Measurements from ENCODE around the gene TTC23.

TTC23 gene, protein sequence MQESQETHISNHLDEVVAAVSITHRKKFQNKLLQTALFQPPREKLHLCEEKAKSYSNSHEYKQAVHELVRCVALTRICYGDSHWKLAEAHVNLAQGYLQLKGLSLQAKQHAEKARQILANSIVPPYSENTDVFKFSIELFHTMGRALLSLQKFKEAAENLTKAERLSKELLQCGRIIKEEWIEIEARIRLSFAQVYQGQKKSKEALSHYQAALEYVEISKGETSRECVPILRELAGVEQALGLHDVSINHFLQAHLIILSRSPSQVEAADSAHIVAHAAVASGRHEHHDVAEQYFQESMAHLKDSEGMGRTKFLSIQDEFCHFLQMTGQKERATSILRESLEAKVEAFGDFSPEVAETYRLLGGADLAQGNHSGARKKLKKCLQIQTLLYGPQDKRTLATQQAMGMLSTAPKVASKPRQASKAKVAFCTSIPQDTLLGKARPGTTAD

DNA sequence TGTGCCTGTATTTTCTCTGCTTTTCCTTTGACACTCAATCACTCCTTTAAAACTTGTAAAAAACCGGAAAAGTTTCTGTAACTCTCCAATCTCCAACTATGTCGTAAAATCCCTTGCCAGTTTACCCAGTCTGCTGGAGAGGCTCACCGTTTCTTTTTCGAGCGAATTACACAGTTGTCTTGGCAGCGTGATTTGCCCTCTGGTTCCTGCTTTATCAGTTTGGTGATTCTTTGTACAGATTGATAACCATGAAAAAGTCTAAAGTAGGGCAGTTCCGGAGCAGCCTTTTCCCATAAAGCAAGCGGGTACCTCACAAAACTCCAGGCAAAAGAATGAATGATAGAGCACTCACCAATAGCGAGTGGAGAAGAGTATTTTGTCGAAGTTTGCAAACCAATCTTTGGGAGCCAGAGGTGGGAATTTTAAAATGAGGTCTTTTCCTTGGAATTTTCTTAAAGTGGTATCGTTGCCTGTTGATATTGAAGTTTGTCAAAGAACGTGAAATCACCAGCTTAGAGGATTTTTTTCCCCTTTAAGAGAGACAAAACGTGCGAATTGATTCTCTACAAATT lies at the start of gene TTC23:
TSS of gene TTC23 (minus strand) at position 312 of the 572 bp plus-strand sequence. CDS start 20,869 bp downstream, outside the sequence.
- DNase-seq: no peak

DNA sequence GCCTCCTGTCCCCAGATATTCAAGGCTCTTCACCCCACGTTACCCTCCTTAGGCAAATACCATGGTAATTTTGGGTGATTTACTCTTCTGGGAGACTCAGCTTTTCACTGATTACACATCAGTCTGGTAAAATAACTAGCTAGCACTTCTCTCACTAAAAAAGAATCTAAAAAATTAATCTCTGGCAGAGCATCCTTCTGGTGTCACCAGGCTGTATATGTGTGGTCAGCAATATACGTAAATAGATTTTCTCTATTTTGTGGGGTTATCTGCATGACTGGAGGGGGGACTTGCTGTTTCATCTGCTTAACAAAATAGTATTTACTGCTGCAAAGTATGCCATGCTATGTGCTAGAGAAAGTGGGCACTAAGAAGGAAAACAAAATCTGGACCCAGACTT lies 47.0 kb upstream of the TTC23 start:
- DNase-seq: no peak

- DNase-seq: no peak
Observed at GRCh38 chr15:99295840-99296239, 46.5 kb upstream of the TTC23 start.

DNA sequence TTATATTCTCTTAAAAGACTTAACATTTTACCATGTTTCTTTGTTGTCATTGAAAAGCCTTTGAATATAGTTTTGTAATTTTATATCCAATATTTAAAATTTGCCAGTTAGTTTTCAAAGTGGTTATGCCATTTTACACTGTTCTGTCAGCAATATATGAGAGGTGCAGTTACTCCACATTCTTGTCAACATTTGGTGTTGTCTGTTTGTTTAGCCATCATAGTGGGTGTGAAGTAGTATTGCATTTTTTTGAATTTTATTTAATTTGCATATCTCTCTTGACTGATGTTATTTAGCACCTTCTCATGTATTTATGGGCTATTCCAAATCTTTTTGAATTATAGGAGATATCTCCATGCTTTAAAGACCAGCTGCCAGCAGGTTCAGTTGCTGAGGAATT lies 42.3 kb upstream of the TTC23 start:
- no peak for DNase-seq

DNA sequence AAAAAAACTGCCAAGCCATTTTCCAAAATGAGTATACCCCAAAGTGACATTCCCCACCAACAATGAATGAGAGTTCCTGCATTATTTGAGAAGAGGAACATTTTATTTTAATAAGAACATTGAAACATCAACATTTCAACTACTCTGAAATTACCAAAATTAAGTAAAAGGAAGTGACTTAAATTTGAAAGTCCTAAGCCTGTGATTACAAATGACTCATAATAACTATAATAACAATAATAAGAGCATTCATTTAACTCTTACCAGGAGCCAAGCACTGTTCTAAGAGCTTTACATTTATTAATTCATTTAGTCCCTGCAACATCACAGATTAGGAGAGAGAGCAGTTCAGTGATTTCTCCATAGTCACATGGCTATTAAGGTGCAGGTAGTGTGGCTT lies 34.3 kb upstream of the TTC23 start:
- DNase-seq: no peak

GRCh38 chr15:99282586-99282985 lies 33.2 kb upstream of the TTC23 start:
- DNase-seq: no peak

DNA sequence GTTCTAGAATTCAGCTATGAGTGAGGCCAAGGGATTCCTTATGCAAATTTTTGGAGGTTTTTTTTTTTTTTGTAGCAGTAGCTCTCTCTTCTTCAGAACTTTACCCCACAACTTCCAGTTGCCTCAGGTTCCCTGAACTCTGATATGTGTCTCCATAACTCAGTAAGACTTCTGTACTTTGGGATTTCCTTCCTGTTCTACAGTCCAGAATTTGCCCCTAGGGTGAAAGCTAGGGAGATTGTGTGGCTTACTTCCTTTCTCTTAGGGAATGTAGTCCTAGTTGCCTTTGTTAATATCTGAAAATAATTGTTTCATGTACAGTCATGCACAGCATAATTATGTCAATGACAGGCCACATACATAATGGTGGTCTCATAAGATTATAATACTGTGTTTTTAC lies 32.7 kb upstream of the TTC23 start:
- DNase-seq: no peak

GRCh38 chr15:99279827-99280226 lies 30.4 kb upstream of the TTC23 start:
- DNase-seq: no peak

DNA sequence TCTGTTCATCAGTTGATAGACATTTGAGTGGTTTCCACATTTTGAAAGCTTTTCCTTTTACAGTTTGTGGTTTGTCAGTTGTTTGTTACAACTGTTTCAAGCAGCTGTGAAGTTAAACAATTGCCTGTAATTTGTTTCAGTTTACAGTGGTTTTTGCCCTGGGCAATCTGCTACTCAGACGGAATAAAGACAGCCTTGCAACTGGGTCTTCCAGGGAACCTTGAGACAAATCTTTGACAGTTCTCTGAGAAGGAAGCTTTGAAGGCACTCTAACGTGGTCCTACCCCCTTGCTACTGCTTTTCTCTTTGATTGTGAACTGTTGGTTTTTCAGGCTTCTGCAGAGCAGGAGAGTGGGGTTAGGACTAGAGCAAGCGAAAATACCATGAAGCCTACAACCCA lies 29.9 kb upstream of the TTC23 start:
- DNase-seq: no peak

GRCh38 chr15:99275525-99276128 lies 26.2 kb upstream of the TTC23 start:
- no peak for DNase-seq

GRCh38 chr15:99275061-99275460 lies 25.7 kb upstream of the TTC23 start:
- no peak for DNase-seq

- no peak for DNase-seq
Observed at GRCh38 chr15:99273801-99274200, 24.4 kb upstream of the TTC23 start.

DNA sequence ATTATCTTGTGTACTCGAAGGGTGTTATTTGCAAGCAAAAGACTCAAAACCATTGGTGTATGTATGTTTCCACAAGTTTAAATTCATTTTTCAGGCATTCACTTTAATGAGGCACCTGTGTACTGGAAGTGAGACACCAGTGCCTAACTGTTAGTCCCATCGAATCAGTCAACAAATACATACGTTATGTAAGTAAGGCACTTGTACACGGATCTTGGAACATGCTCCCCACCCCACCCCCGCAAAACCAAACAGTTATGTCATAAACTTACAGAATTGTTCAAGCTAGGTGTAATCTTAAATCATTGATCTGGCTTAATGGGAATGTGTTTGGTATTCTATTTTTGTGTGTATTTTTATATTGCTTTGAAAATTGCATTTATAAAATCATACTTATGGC lies 19.1 kb upstream of the TTC23 start:
- DNase-seq: no peak

GRCh38 chr15:99267957-99268356 lies 18.6 kb upstream of the TTC23 start:
- DNase-seq: no peak

GRCh38 chr15:99265541-99266070 lies 16.2 kb upstream of the TTC23 start:
- no peak for DNase-seq

DNA sequence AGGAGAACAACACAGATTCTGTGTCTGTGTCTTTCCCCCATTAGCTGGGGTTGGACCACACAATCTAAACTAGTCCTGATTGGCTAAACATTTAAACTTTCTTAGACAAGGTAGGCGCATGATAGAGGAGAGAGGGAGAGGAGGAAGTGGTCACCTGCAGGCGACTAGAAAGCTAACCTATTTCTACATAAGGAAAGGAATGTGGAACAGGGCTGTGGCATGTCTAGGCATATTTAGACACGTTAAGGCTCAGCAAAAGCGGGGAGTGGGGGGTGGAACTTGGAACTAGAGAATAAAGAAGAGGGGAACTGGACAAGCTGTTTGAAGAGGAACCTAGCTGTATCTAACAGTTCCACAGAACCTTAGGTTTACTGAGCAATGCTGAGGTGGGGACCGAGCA lies 14.7 kb upstream of the TTC23 start:
- DNase-seq: no peak

DNA sequence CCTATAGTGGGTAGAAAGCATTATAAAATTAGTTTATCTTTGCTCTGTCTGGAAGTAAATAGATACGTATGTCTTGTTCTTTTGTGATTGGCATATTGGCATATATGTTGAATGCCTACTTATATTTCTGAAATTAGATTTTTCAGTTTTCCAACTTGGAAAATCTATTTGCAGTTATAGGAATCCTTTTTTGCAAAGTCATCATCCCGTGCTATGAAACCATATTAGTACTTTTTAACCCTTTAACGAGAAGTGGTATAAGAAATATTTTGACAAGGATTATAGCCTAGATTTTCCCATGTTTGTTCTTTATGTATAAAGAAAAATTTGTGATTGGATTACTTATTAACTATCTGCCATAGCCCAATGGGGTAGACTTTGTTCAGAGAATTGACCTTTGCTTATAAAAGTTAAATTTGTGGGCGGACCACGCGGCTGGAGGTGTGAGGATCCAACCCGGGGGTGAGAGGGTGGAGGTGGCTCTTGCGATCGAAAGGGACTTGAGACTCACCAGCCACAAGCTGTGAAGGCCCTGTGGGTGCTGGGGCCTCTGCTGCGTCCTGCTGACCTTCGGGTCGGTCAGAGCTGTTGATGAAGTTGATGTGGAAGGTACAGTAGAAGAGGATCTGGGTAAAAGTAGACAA lies 7.8 kb upstream of the TTC23 start:
- no peak for DNase-seq

DNA sequence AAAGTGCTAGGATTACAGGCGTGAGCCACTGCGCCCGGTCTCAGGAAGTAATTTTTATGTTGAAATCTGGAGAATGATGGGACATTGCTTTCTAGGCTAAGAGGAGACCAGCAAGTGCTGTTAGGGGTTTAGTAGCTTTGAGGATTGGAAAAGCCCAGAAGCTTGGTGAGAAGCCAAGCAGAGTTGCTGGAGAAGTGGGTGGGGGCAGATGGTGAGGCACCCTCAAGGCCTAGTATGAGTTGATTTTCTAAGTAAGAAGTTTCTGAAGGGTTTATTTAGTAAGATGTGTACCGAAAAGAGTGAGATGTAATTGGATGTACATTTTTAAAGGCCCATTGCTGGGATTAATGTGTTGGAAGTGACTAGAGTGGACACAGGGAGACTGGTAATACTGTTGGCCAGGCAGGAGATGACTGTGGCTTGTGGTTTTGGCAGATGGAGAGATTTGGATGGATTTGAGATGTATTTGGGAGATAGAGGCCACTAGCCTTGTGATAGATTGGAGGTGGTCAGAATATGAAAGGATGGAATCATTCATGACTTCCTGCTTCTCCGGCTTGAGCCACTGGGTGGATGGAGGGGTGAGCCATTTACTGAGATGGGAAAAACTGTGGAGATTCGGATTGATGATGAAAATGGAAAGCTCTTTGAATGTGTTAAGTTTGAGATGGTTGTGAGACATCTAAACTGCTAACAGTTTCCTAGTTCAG lies 4.2 kb upstream of the TTC23 start:
- no peak for DNase-seq

GRCh38 chr15:99252326-99252725 lies 2.9 kb upstream of the TTC23 start:
- no peak for DNase-seq

- DNase-seq: peak; percentile 54
Observed at GRCh38 chr15:99250857-99251841, 1.8 kb upstream of the TTC23 start, which contains the start of gene LRRC28. LRRC28 (plus strand) TSS chr15:99251481; CDS start chr15:99255958, 4,477 bp downstream.

- DNase-seq: no peak
Observed at GRCh38 chr15:99250494-99250856, 1.1 kb upstream of the TTC23 start.
